ENCODE data around the gene TUBA8.
A peak's percentile ranks its signal among the peaks of the same experiment; 100 is the strongest.
"Not testable (repeated sequence)": the region's sequence is repeated elsewhere in the genome, so short reads cannot be mapped to it uniquely, and the experiment has no call there.

TUBA8 gene
- total RNA-seq: 0 to 2.1 (median 0.35) reads per million in 17 experiments

- peak; percentile 38 to 70 (median 58) for DNase-seq
Measured at GRCh38 chr22:18110194-18110953, at the start of gene TUBA8. TUBA8 (plus strand) TSS chr22:18110809; CDS start chr22:18110866, 57 bp downstream.

- DNase-seq: no peak
Measured at GRCh38 chr22:18062421-18062820, 48.2 kb upstream of the TUBA8 start.

- DNase-seq: no peak
Measured at GRCh38 chr22:18063306-18063705, 47.3 kb upstream of the TUBA8 start.

- DNase-seq: not testable (repeated sequence)
Measured at GRCh38 chr22:18063715-18064114, 46.9 kb upstream of the TUBA8 start.

- no peak for DNase-seq
Measured at GRCh38 chr22:18064636-18065035, 46.0 kb upstream of the TUBA8 start.

GRCh38 chr22:18065256-18065655, 45.4 kb upstream of the TUBA8 start:
- no peak for DNase-seq

- no peak for DNase-seq
Measured at GRCh38 chr22:18066181-18066859, 44.3 kb upstream of the TUBA8 start.

- DNase-seq: no peak
Measured at GRCh38 chr22:18067121-18067520, 43.5 kb upstream of the TUBA8 start.

GRCh38 chr22:18067548-18068341, 42.9 kb upstream of the TUBA8 start:
- no peak for DNase-seq

- no peak for DNase-seq
Measured at GRCh38 chr22:18068381-18068988, 42.1 kb upstream of the TUBA8 start.

GRCh38 chr22:18069041-18069440, 41.6 kb upstream of the TUBA8 start:
- DNase-seq: no peak

GRCh38 chr22:18070041-18070440, 40.6 kb upstream of the TUBA8 start:
- no peak for DNase-seq

- DNase-seq: no peak
Measured at GRCh38 chr22:18070556-18071306, 39.9 kb upstream of the TUBA8 start.

- not testable (repeated sequence) for DNase-seq
Measured at GRCh38 chr22:18071307-18071967, 39.2 kb upstream of the TUBA8 start.

- DNase-seq: no peak
Measured at GRCh38 chr22:18071968-18072310, 38.7 kb upstream of the TUBA8 start.

GRCh38 chr22:18073467-18073866, 37.1 kb upstream of the TUBA8 start:
- DNase-seq: no peak

- DNase-seq: not testable (repeated sequence)
Measured at GRCh38 chr22:18073927-18074326, 36.7 kb upstream of the TUBA8 start.

GRCh38 chr22:18075101-18075719, 35.4 kb upstream of the TUBA8 start:
- no peak for DNase-seq

GRCh38 chr22:18075720-18076497, 34.7 kb upstream of the TUBA8 start:
- DNase-seq: peak; percentile 85 to 94 (median 90)

GRCh38 chr22:18077087-18077638, 33.4 kb upstream of the TUBA8 start:
- DNase-seq: peak in 1 of 4 experiments; percentile 12
